DMS153 treated with DMSO at 0.1 percent for 48 hours (cell line): ENCODE data around the gene HBS1L.

Source experiments
- DNase-seq: peaks from one replicate; lab custom pipeline; 2025; ENCODE audit not compliant: unreplicated experiment; lab: John Stamatoyannopoulos, UW

The HBS1L gene

DNA sequence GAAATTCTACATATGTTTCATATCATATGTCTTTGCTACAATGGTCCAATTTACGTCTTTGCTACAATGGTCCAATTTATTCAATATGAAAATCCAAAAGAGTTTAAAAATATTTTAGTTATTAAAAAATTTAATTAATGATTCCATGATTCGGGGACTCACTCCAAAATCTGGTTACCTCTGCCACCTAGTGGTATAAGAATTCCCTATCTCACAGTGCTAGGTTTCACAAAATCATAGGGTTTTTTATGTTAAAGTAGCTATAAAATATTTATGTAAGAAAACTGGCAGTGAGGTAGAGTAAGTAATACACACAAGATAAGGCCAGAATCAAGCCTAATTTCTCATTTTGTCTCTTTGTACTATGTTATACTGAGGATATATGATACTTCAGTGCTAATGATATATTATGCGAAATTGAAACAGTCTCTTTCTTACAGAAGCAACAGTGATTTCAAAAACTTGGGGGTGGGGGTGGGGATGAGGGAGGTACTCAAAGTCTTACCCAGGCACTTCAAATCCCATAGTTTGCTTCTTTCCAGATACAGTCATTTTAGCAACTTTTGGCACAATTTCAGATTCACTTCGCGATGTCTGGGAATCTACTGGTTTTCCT is 52.3 kb downstream of the HBS1L start:
- DNase-seq: no peak

- no peak for DNase-seq
Measured at GRCh38 chr6:134999107-134999506, 55.5 kb downstream of the HBS1L start.

DNA sequence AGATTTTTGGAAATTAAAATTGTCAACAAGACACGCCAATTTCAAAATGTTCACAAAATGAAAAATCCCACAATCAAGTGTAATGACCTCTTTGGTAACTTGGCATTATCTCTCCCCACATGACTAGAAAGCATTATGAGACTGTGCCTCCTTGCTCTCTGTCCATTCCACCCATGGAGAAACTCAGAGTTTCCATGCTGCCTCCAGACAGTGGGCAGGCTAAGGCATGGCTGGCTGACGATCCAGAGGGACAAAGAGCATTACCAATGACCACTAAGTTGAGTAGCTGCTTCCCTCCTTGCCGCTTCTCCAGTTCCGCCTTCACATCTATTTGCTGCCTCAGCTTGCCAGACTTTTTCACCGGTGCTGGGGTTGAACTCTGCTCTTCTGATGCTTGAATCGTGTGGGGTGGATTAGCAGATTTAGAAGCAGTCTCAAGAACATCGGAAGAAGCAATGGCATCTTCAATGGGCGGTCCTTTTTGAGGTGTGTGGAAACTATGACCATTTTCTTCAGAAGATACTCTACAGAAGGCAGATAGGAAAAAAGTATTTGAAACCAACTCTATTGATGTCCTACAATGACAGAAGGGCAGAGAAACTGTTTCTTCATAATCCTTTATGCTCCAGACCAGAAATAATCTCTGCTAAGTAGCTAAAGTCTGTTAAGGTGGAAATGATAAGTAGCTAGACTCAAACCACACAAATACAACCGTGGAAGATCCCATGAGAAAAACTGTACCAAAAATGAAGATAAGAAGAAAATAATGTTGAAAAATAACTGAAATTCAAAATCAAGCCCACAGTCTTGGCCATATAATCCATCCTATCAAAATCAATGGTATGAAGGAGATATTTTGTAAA is 57.3 kb downstream of the HBS1L start:
- no peak for DNase-seq

GRCh38 chr6:134995536-134995935 is 59.1 kb downstream of the HBS1L start:
- DNase-seq: no peak

- no peak for DNase-seq
Measured at GRCh38 chr6:134994431-134994830, 60.2 kb downstream of the HBS1L start.

- no peak for DNase-seq
Measured at GRCh38 chr6:134992155-134992554, 62.5 kb downstream of the HBS1L start.

DNA sequence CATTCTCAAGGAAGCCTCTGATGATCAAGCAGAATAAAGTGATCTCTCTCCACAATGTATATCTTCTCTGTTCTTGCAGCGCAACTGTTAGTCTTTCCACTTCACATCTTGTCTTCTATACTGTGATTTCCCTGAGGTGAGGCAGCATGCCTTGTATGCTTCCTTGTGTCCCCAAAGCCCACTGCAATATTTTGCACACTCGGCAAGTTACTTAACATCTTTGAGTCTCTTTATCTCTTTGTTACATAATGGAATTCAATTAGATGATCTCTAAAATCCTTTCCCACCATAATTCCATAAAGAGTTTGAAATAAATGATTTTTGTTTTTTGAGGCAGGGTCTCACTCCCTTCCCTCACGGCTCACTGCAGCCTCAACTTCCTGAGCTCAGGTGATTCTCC is 64.4 kb downstream of the HBS1L start:
- DNase-seq: no peak

DNA sequence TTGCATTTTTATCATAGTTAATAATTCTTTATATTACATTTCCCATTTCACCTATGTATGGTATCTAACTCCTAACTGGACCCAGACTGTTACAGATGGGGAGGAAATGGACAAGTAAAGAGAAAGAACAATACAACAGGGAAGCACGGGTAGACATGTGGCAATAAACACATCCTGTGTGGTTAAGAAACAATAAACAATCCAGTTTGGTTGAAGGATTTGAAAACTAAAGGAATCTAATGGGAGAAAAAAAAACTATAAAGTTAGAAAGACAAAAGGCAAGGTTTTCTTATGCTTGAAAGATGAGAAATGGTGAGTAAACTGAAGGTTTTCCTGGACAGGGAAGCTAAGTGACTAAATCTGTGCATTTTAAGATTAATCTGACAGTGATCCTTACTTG is 69.8 kb downstream of the HBS1L start:
- no peak for DNase-seq

DNA sequence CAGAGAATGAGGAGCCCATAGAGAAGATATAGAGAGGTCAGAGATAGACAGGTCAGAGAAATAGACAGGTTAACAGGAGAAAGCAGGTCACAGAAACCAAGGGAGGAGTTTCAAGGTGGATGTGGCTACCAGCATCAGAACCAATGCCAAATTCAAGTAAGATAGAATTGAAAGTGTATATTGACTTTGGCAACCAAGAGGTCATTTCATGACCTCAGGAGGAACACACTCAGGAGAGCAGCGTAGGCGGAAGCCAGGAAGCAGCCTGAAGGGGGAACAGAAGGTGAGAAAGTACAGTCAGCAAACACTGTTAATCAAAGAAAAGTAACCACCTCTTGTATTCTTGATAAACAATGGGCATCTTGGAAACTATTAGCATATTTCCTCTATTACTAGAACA is 70.8 kb downstream of the HBS1L start:
- no peak for DNase-seq

- no peak for DNase-seq
Measured at GRCh38 chr6:134982161-134982560, 72.5 kb downstream of the HBS1L start.

- no peak for DNase-seq
Measured at GRCh38 chr6:134980846-134981245, 73.8 kb downstream of the HBS1L start.

DNA sequence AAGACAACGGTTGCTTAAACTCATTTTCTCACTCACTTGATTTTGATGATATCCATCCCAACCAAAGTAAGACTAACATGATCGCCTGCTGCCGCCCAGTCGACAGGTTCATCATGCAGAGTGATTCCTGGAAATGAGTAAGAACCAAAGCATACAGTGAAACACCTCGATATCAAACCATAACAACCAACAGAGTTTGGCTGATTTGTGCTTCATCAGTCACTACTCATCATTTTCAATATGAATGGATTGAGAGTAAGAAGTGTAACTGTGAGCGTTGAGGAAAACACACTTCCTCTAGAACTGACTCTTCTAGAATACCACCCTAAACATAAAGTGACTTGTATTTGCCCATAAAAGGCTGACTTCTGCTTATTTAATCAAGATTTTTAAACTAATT is 75.5 kb downstream of the HBS1L start:
- no peak for DNase-seq

GRCh38 chr6:134974370-134974769 is 80.3 kb downstream of the HBS1L start:
- no peak for DNase-seq

DNA sequence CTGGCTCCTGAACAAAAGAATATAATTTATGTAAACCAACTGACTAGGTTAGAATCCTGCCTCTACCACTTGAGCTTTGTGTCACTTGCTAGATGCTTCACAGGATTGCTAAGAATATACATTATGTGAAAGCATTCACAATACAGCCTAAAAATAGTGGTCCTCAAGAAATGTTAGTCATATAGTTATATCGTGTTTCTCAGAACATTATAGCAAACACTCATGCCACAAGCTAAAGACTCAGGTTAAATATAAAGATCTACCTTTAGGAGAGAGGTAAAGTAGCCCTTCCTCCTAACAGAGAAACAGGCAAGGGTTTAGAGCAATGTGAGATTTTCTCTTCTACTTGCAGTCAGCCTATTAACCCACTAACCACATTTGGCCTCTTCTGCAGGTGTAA is 86.9 kb downstream of the HBS1L start:
- no peak for DNase-seq

DNA sequence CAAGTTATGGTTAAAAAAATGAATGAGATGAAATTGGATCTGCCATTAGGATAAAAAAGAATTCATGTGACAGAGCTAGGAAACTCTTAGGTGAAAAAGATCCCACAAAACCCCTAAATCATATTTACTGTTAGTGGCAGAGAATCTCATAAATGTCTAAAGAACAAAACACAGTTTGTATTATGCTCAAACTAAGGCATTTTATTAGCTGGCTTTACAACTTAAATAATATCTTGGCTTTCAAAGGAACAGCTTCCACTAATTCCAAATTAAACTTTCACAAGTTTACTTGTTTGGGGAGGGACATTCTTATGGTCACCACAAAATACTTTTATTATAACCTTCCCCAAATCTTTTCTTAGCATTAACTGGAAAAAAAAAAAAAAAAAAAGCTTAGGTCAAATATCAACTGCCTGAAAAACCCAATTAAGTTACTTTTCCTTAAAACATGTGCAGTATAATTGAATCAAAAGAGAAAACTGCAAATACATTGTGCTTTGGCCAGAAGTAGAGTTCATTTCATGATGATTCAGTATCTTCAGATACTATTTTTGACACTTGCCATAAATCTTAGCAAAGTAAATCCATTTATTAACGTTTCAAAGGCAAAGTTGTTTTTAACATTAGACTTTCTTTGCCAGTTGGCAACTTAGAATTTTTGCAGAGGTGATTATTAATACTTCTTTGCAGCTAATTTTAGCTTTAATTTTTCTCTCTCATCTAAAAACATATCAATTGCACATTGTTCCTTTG is 90.0 kb downstream of the HBS1L start:
- no peak for DNase-seq

GRCh38 chr6:134962421-134962820 is 92.2 kb downstream of the HBS1L start:
- no peak for DNase-seq

DNA sequence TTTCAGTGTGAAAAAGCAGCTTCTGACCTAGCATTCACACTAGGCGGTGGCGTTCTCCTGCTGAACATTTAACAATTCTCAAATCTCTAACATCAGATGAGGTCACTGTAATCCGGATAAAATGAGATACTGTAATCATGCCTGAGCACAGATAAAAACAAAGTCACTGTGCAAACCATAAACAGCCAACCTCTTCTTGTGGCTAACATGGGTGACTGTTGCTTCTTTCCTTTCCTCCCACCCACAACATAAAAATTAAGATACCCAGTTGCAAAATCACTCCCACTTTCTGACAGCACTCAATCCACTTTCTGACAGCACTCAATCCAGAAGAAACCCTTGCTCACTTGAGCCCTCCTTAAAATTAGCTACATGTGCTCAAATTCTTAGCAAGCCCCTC is 93.3 kb downstream of the HBS1L start:
- DNase-seq: no peak

- no peak for DNase-seq
Measured at GRCh38 chr6:134959603-134960002, 95.0 kb downstream of the HBS1L start.

DNA sequence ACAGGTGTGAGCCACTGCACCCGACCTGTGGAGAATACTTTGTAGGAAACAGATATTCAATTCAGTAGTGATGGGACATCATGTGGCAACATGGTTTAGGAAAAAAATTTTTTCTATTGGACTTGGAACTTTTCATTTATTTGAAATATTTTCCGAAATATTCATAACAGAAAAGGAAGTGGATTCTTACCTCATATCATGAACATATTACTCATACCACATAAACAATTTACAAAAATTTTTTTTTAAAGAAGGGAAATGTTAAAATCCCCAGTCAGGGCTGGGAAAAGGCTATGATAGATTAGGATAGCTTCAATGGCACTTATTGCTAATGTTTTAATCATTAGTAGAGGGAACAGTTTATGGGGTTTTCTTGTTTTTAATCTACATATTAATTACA is 97.9 kb downstream of the HBS1L start:
- no peak for DNase-seq

DNA sequence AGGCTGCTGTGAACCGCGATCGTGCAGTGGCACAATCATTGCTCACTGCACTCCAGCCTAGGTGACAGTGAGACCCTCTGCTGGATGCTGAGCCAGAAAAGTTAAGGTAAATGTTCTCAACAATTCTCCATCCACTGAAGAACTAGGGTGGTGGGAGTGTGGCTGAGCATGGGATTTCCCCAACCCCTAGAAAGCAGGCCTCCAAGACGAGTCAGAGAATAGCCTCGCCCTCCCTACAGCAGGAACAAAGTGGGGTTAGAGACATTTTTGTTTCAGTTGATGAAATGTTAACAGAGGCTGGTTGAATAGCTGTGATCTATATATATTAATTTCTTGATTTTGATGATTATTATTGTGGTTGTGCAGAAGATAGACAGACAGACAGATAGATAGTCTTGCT is 98.6 kb downstream of the HBS1L start:
- DNase-seq: no peak

DNA sequence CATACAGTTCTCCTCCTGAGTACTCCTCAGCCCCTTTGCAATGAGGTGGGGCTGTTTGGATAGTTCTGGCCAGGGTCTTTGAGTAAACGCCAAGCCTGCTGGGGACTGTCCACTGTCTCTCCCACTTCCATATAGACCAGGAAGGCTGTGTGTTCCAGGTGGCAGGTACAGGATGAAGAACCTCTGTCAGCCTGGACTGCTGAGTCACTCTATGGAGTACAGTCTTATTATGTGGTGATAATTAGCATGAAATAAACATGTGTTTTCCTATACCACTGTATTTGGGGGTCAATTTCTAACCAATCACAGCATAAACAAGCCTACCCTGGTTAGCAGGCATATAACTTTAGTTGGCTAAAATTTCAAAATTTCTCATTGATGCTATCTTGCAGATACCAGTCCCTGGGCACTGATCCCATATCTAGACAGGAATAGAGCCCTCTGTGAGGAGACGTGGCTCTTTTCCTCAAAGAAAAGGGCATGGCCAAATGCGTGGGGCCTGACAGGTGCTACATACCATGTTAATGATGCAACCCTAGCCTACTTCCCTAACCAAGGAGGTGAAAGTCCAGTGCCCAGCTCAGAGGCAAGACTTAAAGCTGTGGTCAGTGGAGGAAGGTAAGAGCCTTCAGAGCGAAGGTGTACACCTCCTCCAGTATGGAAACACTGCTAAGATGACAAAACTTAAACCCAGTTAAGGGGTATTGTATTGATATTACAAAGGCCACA is 100.2 kb downstream of the HBS1L start:
- DNase-seq: no peak
